ENCODE results near the gene TUBA3E.

GRCh38 chr2:130245976-130246375, 47.7 kb upstream of the TUBA3E start:
- TF ChIP-seq CTCF (IDR thresholded peaks at IDR 0.05; ENCODE audit: low read depth, low read length) (no peak), POLR2A (IDR thresholded peaks at IDR 0.05; ENCODE audit: extremely low read depth, insufficient read length) (no peak)
